SK-N-DZ (cell line): ENCODE measurements around the gene ATP1A4. TPM values are rescaled to one million over a fixed set of nuclear protein-coding genes. Genes with fewer than 3 reads are reported as not detected.
"Not testable (repeated sequence)": the region's sequence is repeated elsewhere in the genome, so short reads cannot be mapped to it uniquely, and the experiment has no call there.

Source experiments
- DNase-seq: peaks from one replicate; pipeline ENCODE4 v3.0.0-alpha.2; 2015; ENCODE audit warnings: low spot score
- polyA plus RNA-seq, 2 experiments: library from polyadenylated mRNA; depleted of rRNA; stranded (reverse); fragments of >200 nt; gene quantifications; 2 replicates each; pipeline ENCODE4 v1.2.3, GENCODE V29; 2014

The ATP1A4 gene
- polyA plus RNA-seq (2014; cell fraction: cytosol; rRNA removed) = not detected in 2 replicates
- polyA plus RNA-seq (2014; cell fraction: nucleus; rRNA removed) = not detected in 2 replicates

DNA sequence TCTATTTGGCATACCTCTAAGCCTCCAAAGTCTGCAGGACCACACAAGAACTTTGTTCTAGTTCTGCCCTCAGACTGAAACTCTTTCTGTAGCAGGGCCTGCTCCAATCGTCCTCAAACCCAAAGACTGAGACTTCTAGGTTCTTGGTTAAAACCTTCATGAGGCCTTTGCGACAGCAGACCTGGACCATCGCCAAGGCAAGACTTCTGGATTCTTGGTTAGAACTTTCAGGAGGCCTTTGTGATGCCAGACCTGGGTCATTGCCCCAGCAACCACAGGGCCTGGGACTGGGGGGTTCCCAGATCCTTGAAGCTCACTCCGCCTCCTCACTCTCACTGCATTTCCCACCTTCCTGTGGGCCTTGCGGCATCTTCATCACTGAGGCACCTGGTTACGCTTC lies at the start of gene ATP1A4:
TSS of gene ATP1A4 (plus strand) at position 301 of the 400 bp plus-strand sequence. CDS start 438 bp downstream, outside the sequence.
- no peak for DNase-seq

DNA sequence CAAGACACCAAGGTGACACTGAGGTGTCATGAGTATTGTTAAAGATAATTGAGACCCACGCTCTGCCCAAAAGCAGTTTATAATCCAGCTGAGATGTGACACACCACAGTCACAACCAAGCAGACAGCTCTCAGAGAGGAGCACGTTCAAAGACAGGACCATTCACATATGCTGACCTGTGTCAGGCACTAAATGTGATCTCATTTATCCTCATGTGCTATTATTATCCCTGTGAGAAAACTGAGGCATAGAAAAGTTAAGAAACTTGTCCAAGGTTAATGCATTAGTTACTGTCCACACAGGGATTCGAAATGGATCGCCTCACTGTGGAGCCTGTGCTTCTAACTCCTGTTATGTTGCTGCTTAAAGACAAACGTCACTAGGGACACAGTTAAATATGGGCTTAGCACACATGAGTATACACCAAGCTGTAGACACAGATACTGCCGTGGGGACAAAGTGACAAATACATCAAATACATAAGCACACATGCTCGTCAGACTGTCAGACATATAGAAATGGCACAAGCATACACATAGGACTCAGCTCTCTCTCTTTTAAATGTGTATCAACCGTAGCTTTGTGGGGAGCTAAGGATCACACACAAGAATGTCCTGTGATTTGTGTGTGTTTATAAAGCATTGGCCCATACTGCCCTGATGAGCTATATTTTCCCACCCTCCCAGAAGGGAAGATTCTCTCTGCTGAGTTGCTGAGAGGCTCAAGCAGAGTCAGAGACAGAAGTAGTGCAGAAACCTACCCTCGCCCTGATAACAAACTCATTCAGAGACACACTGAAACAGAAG lies 49.5 kb upstream of the ATP1A4 start:
- no peak for DNase-seq

DNA sequence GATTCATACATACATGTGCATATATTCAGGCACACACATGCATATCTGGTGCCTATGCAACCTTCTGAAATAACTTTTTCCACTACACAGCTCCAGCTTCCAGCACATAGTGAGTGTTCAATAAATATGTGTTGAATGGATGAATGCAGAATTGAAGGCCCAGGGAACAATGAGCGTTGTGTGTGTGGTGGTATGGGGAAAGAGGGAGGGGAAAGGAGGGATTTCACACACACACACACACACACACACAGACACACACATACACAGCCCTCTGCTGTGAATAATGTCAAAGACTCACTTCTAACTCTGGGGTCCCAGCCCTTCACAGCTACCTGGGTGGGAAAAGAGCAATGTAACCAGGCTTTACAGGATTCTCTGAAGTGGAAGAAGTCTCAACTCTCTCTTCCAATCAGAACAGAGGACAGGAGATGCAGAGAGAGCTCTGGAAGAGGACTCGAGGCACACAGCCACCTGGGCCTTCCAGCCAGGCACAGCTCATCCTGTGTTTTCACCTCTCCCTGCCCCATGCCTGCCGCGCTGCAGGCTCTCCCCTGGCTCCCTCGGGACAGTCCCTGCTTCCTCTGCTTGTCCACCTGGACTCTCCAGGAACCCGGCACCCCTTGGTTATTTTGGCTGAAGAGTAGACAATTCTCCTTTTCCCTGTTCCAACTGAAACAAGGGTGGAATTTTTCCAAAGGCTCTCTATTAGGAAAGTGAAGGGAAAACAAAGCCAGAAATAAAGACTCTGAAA lies 47.6 kb upstream of the ATP1A4 start:
- no peak for DNase-seq

DNA sequence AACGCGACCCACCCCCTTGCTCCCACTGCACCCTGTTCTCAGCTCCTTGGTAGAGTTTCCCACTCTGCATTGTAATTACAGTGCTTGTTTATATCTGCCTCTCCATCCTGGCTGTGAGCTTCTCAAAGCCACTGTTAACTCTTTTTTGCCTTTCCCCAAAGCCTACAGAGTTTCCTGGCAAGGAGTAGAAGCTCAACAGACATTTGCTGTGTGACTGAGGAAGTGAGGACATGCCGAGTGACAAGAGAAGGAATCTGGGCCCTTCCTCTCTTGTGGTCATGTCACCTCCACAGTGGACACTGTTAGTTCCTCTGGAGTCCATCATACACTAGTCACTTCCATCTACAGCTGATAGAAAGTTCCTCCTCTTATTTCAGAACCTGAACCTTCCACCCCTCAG lies 46.9 kb upstream of the ATP1A4 start:
- DNase-seq = no peak

DNA sequence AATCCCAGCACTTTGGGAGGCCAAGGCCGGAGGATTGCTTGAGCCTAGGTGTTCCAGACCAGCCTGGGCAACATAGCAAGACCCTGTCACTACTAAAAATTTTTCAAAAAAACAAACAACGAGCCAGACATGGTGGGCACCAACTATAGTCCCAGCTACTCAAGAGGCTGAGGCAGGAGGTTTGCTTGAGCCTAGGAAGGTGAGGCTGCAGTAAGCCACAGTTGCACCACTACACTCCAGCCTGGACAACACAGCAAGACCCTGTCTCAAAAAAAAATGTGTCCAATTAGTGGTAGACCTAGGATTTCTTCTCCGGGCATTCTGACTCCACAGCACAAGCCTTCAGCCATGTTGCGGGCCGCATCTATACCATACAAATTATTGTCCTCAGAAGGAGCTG lies 46.2 kb upstream of the ATP1A4 start:
- DNase-seq = no peak

DNA sequence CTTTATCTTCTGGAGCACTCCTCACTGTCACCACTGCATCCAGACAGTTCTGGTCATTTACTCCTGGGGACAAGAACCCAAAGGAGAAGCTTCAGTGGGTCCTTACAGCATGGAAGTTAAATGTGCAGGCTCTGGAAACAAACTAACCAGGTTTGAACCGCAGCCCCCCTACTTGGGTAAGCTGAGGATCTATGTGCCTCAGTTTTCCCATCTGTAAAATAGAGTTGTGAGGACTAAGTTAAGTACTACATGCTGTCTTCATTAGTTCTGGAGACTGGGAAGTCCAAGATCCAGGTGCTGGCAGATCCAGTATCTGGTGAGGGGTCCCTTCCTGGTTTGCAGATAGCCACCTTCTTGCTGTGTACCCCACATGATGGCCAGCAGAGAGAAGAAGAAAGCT lies 43.9 kb upstream of the ATP1A4 start:
- no peak for DNase-seq

DNA sequence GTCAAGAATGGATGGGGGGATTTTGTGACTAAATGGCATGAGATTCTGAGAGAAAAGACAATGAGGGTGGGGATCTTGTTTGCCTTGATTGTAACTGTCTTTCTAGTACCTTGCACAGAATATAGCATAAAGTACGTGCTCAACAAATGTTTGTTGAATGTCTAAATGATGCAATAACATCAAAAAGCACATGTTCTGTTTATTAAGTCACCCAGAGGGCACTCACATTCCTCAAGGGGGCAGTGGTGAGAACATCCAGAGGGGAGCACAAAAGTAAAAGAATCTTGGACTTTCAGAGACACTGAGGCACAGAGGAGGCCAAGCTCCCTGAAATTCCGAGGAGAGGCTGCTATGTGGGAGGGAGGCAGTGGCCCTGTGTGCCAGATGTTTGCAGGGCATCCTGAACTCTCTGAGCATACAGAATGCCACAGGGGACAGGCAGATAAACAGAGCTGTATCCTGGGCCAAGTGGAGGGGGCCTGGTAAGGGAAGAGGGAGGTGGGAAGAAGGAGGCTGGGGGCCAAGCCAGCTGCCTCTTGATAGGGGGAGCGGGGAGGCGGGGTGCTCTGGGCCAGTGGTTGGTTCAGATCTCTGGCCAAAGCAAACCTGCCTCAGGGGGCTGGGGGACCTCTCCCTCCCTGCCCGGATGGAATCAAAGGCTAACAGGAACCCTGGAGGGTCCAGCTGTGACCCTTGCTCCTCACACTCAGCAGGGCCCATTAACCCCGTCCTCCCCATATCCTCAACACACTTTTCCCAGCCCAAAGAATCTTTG lies 42.3 kb upstream of the ATP1A4 start:
- no peak for DNase-seq

DNA sequence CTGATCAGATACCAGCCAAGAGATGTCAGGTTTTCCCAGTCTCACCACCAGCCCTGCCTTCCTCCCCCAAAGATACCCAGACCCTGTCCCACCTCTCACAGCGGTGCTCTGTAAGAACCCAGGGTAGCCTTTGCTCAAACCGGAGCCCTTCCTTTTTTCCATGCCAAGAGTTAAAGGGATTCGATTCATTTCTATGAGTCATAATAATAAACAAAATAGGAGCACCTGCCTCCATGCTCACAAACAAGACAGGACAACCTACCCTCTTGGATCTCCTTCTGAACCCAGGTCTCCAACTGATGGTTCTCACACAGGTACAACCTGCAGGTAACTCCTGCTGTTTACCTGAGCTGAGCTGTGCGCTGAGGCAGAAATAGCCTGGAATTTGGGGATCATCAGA lies 41.7 kb upstream of the ATP1A4 start:
- DNase-seq = no peak

DNA sequence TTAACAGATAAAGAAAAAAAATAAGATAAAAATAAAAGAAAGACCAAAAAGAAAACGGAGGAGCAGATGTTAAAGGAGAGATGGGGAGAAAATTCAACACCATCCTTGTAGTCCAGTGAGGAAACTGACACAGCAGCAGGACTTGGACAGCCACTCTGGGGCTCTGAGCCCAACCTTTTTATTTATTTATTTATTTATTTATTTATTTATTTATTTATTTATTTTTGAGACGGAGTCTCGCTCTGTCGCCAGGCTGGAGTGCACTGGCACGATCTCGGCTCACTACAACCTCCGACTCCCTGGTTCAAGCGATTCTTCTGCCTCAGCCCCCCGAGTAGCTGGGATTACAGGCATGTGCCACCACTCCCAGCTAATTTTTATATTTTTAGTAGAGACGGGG lies 39.9 kb upstream of the ATP1A4 start:
- DNase-seq = not testable (repeated sequence)

DNA sequence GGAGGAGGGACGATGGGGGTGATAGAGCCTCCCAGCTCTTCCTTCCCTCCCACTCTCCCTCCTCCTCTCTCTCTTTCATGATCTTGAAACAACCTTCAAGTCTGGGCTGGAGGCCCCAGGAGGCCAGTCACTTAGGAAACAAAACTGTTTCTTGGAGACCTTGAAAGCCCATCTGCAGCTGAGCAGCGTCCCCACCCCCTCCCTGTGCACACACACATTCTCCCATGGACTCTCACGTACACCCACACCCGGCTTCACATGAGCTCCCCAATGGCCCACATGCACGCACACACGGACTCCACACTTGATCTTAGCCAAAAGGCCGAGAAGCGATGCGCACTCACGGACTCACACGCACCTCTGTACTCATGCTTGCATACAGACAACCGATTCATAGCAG lies 39.0 kb upstream of the ATP1A4 start:
- no peak for DNase-seq

DNA sequence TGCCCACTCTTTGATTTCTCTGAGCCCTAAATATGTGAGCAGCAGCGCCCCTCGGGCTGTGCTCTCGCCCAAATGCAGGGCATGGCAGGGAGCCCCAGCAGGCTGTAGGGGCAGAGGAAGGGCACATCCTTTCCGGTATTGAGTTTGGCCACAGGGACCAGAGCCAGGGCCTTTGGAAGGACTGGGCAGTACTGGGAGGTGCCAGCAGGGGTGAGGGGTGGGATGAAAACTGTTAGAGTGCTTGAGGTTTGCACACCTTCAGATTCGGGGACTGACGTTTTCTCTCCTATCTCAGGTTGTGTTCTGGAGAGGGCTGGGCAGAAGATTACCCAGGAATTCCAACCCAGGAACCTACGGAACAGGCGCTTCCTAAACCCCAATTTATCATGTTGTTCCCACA lies 38.0 kb upstream of the ATP1A4 start:
- DNase-seq = no peak

DNA sequence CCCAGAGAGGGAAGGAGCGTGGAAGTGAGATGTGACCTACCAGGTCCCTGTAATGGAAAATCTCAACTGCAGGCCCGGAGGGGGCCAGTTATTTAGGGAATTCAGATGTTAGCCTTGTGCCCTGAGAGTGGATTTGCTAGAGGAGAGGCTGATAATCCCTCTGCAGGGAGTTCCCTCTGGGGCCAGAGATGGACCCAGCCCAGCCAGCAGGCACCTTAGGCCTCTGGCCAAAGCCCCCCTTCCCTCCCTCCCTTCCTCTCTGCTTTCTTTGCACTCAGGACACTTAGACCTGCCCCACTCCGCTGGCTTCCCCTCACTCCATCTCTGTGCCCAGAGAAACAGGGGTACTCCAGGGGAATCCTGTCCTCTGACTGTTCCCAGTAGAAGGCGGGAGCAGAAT lies 37.3 kb upstream of the ATP1A4 start:
- no peak for DNase-seq

DNA sequence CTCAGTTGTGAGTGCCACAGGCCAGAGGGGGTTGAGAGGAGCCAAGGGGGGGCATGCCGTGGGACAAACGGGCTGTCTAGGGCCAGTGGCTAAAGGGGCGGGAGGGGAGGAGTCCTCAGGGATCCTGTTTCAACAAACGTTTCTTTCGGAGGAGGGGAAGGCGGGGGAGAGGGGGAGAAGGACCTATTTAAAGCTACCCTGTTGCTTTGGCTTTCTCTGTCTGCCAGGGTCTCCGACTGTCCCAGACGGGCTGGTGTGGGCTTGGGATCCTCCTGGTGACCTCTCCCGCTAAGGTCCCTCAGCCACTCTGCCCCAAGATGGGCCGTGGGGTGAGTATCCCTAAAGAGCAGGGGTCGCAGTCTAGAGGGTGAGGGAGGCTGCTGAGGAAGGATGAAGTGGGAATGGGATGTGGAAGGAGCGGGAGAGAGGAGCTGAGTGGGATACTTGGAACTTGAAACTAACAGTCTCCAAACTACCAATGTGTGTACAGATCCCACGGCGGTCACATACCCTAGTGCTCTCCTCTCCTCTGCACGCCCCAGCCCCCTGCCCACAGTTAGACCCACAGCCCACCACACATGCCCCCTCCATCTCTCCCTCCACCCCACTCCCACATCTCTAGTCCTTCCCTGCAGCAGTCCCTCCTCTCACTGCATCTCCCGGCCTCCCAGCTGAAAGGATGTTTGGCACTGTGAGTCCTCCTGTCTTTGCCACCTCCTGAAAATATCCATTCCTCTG lies 35.7 kb upstream of the ATP1A4 start, which contains the start of gene ATP1A2:
TSS of gene ATP1A2 (plus strand) at position 215 of the 738 bp plus-strand sequence. CDS start at position 318, 103 bp downstream.
- DNase-seq = no peak

DNA sequence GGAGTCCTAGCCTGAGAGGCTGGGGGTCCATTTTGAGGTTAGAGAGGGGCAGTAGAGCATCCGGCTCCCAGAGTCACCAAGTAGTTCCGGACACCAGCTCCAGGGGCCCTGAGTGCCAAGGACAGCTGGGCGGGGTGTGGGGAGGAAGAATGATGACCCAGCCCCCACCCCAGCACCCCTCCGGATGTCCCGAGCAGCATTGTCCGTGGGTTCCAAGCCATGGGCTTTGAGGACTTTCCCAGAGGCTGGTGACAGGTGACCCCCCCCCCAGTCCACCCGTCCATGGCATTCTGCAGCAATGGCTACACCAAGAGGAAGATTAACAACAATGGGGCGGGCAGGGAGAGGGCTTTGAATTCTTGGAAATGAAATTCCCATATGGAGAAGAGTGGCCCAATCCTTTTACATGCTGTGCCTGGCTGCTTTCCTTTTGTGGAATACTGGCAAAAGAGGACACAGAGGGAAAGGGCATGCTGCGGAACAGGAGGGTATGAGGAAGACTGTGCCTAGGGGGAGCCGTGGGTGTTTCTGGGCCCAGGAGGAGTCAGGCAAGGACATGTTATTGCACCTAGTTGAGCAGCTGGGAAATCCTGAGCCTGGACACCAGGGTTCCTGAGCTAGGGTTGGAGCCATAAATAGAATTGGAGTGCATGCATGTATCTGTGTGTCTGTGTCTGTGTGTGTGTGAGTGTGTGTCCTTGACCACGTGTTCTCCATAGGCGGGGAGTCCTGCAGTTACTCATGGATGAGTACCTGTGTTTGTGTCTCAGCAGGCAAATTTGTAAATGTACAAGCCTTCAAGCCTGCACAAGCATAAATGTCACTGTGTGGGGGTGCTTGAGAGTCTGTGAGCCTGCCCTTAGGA lies 34.9 kb upstream of the ATP1A4 start:
- DNase-seq = no peak

DNA sequence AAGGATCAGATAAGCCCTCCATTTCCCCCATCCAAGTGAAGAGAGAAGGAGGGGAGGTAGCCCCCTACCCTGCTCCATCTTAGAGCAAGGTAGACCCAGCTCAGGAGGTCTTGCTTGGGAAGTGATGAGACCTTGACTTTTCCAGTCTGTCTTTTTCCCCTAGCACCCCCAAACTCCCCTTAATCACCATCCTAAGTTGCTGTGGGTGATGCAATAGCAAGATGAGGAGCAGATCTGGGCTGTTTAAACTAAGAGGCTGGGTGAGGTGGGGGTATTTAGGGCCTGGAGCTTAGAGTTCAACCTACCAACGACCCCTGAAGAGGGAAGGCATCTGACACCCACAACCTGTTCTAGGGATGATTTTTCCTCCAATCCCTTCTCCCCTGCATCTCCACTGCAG lies 34.1 kb upstream of the ATP1A4 start:
- no peak for DNase-seq

DNA sequence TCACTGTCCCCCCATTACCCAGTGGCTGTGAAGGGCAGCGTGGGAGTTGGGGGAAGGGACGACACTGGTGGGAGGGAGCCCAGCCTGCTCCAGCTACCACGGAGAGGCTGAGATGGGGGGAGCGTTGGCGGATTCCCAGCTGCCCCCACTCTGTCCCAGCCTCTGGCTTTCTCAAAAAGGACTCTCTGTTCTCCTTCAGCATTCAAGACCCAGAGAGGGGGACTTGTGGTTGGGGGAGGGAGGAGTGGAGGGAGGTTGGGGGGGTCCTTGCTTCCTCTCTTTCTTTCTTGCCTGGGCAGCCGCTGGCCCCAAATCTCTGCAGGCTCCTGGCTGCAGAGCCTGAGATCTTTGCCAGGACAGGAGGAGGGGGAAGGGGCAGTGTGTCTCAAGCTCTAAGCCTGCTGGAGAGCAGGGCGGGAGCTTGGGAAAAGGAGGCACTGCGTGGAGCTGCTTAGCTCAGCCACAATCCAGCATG lies 33.7 kb upstream of the ATP1A4 start:
- no peak for DNase-seq

DNA sequence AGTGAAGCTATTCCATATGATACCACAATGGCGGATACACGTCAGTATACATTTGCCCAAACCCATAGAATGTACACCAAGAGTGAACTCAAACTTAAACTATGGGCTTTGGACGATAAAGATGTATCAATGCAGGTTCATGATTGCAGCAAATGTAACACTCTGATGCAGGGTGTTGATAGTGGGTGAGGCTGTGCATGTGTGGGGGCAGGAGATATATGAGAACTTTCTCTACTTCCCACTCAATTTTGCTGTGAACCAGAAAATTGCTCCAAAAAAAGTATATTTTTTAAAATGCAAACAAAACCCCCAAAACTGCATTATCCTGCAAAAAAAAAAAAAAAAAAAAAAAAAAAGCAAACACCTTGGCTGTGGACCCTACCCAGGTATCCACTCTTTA lies 32.5 kb upstream of the ATP1A4 start:
- no peak for DNase-seq

DNA sequence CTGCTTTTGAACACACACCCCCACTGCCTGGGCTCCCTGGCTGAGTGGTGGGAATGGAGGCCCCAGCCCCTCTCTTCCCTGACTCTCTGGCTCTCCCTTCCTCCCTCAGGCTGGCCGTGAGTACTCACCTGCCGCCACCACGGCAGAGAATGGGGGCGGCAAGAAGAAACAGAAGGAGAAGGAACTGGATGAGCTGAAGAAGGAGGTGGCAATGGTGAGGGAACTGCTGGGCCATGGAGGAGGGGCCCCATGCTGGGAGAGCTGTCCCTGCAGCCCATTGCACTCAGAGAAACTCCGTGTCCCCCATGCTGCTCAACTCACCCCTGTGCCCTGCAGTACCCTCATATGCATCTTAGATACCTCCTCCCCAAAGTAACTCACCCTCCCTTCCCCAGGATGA lies 30.6 kb upstream of the ATP1A4 start:
- no peak for DNase-seq

DNA sequence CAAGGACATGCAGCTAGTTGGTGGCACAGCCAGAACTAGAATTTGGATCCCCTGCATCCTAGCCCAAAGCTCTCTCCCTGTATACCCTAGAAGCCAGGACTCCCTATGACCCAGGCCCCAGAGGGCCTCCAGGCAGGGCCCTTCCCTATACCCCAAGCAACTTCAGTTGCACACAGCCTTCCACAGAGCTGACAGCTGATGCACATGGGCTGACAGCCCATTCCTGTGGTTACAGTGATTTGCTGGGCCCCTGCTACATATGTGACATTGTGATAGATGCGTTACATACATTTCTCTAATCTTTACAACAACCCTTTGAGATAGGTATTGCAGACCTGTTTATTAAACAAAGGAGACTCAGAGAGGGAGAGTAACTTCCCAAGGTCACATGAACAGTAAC lies 30.0 kb upstream of the ATP1A4 start:
- DNase-seq = no peak

DNA sequence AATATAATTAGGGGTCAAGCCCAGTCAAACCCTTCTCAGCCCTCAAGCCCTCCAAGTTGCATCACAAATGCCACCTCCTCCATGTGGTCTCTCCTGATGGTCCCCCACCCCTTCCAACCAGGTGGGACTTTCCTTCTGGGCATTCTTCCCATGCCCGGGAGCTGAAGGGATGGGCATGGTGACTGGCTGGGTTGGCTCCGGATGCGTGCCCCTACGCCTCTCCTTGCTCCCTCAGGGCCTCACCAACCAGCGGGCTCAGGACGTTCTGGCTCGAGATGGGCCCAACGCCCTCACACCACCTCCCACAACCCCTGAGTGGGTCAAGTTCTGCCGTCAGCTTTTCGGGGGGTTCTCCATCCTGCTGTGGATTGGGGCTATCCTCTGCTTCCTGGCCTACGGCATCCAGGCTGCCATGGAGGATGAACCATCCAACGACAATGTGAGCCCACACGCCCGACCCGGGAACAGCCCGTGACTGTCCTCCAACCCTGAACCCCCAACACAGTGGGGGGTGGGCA lies 28.4 kb upstream of the ATP1A4 start:
- DNase-seq = no peak
